ENCODE results near the gene FOXO3.

FOXO3 gene

GRCh38 chr6:108597572-108598304, 37.0 kb downstream of the FOXO3 start:
- Histone ChIP-seq H3K14ac (ENCODE audit: low read length in 2 of 2) (no peak overlapping the region), H3K79me1 (replicated peaks; ENCODE audit: low read length, poor library complexity, severe bottlenecking) (peaks cover 2% of the 10 kb centered on the region), H3K4me2 (ENCODE audit: low read length, poor library complexity, severe bottlenecking) (no peak overlapping the region), H2BK5ac (ENCODE audit: low read depth, low read length, poor library complexity, severe bottlenecking) (no peak overlapping the region), H2AFZ (ENCODE audit: low read depth, low read length) (no peak overlapping the region), H3K4me3 (ENCODE audit: insufficient read depth in 1 of 2, low read depth in 1 of 2, low read length in 2 of 2) (no peak overlapping the region), H3K23ac (ENCODE audit: low read length in 2 of 2) (no peak overlapping the region), H3K36me3 (ENCODE audit: control insufficient read depth in 1 of 2, insufficient read depth in 2 of 2, low read depth in 1 of 2, low read length in 2 of 2) (no peaks in the 10 kb centered on the region), H3K4me1 (ENCODE audit: control insufficient read depth, insufficient read depth, low read depth, low read length) (peaks cover 8% of the 10 kb centered on the region), H3K4ac (ENCODE audit: low read depth in 1 of 2, low read length in 2 of 2) (no peak overlapping the region), H3K27ac (ENCODE audit: low read length, poor library complexity, severe bottlenecking) (no peak overlapping the region), H4K8ac (ENCODE audit: low read length) (no peak overlapping the region), H3K9me3 (ENCODE audit: control insufficient read depth, low read length) (no peaks in the 10 kb centered on the region), H3K9ac (ENCODE audit: low read length) (no peak overlapping the region), H3K27me3 (ENCODE audit: control insufficient read depth in 1 of 2, insufficient read depth in 1 of 2, low read length in 2 of 2) (no peaks in the 10 kb centered on the region), H2BK12ac (ENCODE audit: low read length in 2 of 2) (peak overlapping the region in 1 of 2 experiments; percentile 61), H4K91ac (ENCODE audit: low read length) (no peak overlapping the region), H2BK120ac (ENCODE audit: low read depth, low read length) (no peak overlapping the region), H2AK5ac (ENCODE audit: low read length, severe bottlenecking) (no peak overlapping the region), H2BK15ac (ENCODE audit: low read depth, poor library complexity, severe bottlenecking) (no peak overlapping the region), H3K18ac (ENCODE audit: low read depth in 1 of 2, low read length in 2 of 2) (no peak overlapping the region)
- DNase-seq: peak; percentile 29
- WGBS: 86% methylated on average over 2 of the region's 5 CpGs

- no peaks in the 10 kb centered on the region for H3K9me3 ChIP-seq (ENCODE audit: control insufficient read depth, low read length)
- no peak overlapping the region for H2AFZ ChIP-seq (ENCODE audit: low read depth, low read length)
- no peak overlapping the region for H2BK15ac ChIP-seq (ENCODE audit: low read depth, poor library complexity, severe bottlenecking)
- no peaks in the 10 kb centered on the region for H3K36me3 ChIP-seq (ENCODE audit: control insufficient read depth in 1 of 2, insufficient read depth in 2 of 2, low read depth in 1 of 2, low read length in 2 of 2)
- H3K4me2 ChIP-seq (ENCODE audit: low read length, poor library complexity, severe bottlenecking): peak overlapping the region; percentile 38
- 93% methylated on average over 2 of the region's 2 CpGs for WGBS
- peak; percentile 89 for DNase-seq
- no peak overlapping the region for H2BK120ac ChIP-seq (ENCODE audit: low read depth, low read length)
- H2BK12ac ChIP-seq (ENCODE audit: low read length in 2 of 2): peak overlapping the region in 1 of 2 experiments; percentile 23
- H4K8ac ChIP-seq (ENCODE audit: low read length): peak overlapping the region; percentile 90
- peak overlapping the region in 1 of 2 experiments; percentile 54 for H3K18ac ChIP-seq (ENCODE audit: low read depth in 1 of 2, low read length in 2 of 2)
- H3K27ac ChIP-seq (ENCODE audit: low read length, poor library complexity, severe bottlenecking): peak overlapping the region; percentile 73
- peaks cover 2% of the 10 kb centered on the region for H3K79me1 ChIP-seq (replicated peaks; ENCODE audit: low read length, poor library complexity, severe bottlenecking)
- H3K27me3 ChIP-seq (ENCODE audit: control insufficient read depth in 1 of 2, insufficient read depth in 1 of 2, low read length in 2 of 2): no peaks in the 10 kb centered on the region
- peak overlapping the region; percentile 53 for H2BK5ac ChIP-seq (ENCODE audit: low read depth, low read length, poor library complexity, severe bottlenecking)
- peak overlapping the region; percentile 75 for H4K91ac ChIP-seq (ENCODE audit: low read length)
- no peak overlapping the region for H2AK5ac ChIP-seq (ENCODE audit: low read length, severe bottlenecking)
- H3K9ac ChIP-seq (ENCODE audit: low read length): peak overlapping the region; percentile 11
- H3K4me3 ChIP-seq (ENCODE audit: insufficient read depth in 1 of 2, low read depth in 1 of 2, low read length in 2 of 2): peak overlapping the region in 1 of 2 experiments; percentile 6
- no peak overlapping the region for H3K4ac ChIP-seq (ENCODE audit: low read depth in 1 of 2, low read length in 2 of 2)
- H3K23ac ChIP-seq (ENCODE audit: low read length in 2 of 2): no peak overlapping the region
- H3K4me1 ChIP-seq (ENCODE audit: control insufficient read depth, insufficient read depth, low read depth, low read length): peaks cover 8% of the 10 kb centered on the region
- H3K14ac ChIP-seq (ENCODE audit: low read length in 2 of 2): peak overlapping the region in 1 of 2 experiments; percentile 15
Measured at GRCh38 chr6:108598305-108598863, 37.7 kb downstream of the FOXO3 start.

- no peak overlapping the region for H2BK5ac ChIP-seq (ENCODE audit: low read depth, low read length, poor library complexity, severe bottlenecking)
- no peak overlapping the region for H2AK5ac ChIP-seq (ENCODE audit: low read length, severe bottlenecking)
- no peak overlapping the region for H3K9ac ChIP-seq (ENCODE audit: low read length)
- H3K4ac ChIP-seq (ENCODE audit: low read depth in 1 of 2, low read length in 2 of 2): no peak overlapping the region
- no peak overlapping the region for H3K14ac ChIP-seq (ENCODE audit: low read length in 2 of 2)
- no peak overlapping the region for H3K4me2 ChIP-seq (ENCODE audit: low read length, poor library complexity, severe bottlenecking)
- H3K27me3 ChIP-seq (ENCODE audit: control insufficient read depth in 1 of 2, insufficient read depth in 1 of 2, low read length in 2 of 2): no peaks in the 10 kb centered on the region
- H4K91ac ChIP-seq (ENCODE audit: low read length): no peak overlapping the region
- no peaks in the 10 kb centered on the region for H3K36me3 ChIP-seq (ENCODE audit: control insufficient read depth in 1 of 2, insufficient read depth in 2 of 2, low read depth in 1 of 2, low read length in 2 of 2)
- H2BK120ac ChIP-seq (ENCODE audit: low read depth, low read length): no peak overlapping the region
- no peak for DNase-seq
- no peak overlapping the region for H3K27ac ChIP-seq (ENCODE audit: low read length, poor library complexity, severe bottlenecking)
- H3K23ac ChIP-seq (ENCODE audit: low read length in 2 of 2): no peak overlapping the region
- H2BK15ac ChIP-seq (ENCODE audit: low read depth, poor library complexity, severe bottlenecking): no peak overlapping the region
- over 99% methylated on average over 5 of the region's 5 CpGs for WGBS
- no peak overlapping the region for H2AFZ ChIP-seq (ENCODE audit: low read depth, low read length)
- H3K9me3 ChIP-seq (ENCODE audit: control insufficient read depth, low read length): no peaks in the 10 kb centered on the region
- H3K79me1 ChIP-seq (replicated peaks; ENCODE audit: low read length, poor library complexity, severe bottlenecking): peaks cover 3% of the 10 kb centered on the region
- H3K4me1 ChIP-seq (ENCODE audit: control insufficient read depth, insufficient read depth, low read depth, low read length): peaks cover 2% of the 10 kb centered on the region
- H3K18ac ChIP-seq (ENCODE audit: low read depth in 1 of 2, low read length in 2 of 2): no peak overlapping the region
- no peak overlapping the region for H3K4me3 ChIP-seq (ENCODE audit: insufficient read depth in 1 of 2, low read depth in 1 of 2, low read length in 2 of 2)
- H2BK12ac ChIP-seq (ENCODE audit: low read length in 2 of 2): no peak overlapping the region
- H4K8ac ChIP-seq (ENCODE audit: low read length): no peak overlapping the region
Measured at GRCh38 chr6:108604156-108604555, 43.4 kb downstream of the FOXO3 start.

- Histone ChIP-seq H4K8ac (ENCODE audit: low read length) (no peak overlapping the region), H2AFZ (ENCODE audit: low read depth, low read length) (no peak overlapping the region), H4K91ac (ENCODE audit: low read length) (no peak overlapping the region), H3K14ac (ENCODE audit: low read length in 2 of 2) (no peak overlapping the region), H3K27me3 (ENCODE audit: control insufficient read depth in 1 of 2, insufficient read depth in 1 of 2, low read length in 2 of 2) (no peaks in the 10 kb centered on the region), H3K23ac (ENCODE audit: low read length in 2 of 2) (no peak overlapping the region), H2BK5ac (ENCODE audit: low read depth, low read length, poor library complexity, severe bottlenecking) (no peak overlapping the region), H3K4me1 (ENCODE audit: control insufficient read depth, insufficient read depth, low read depth, low read length) (peaks cover 2% of the 10 kb centered on the region), H2BK12ac (ENCODE audit: low read length in 2 of 2) (no peak overlapping the region), H3K79me1 (replicated peaks; ENCODE audit: low read length, poor library complexity, severe bottlenecking) (peaks cover 5% of the 10 kb centered on the region), H3K36me3 (ENCODE audit: control insufficient read depth in 1 of 2, insufficient read depth in 2 of 2, low read depth in 1 of 2, low read length in 2 of 2) (no peaks in the 10 kb centered on the region), H3K27ac (ENCODE audit: low read length, poor library complexity, severe bottlenecking) (no peak overlapping the region), H3K4me3 (ENCODE audit: insufficient read depth in 1 of 2, low read depth in 1 of 2, low read length in 2 of 2) (no peak overlapping the region), H3K9me3 (ENCODE audit: control insufficient read depth, low read length) (no peaks in the 10 kb centered on the region), H3K18ac (ENCODE audit: low read depth in 1 of 2, low read length in 2 of 2) (peak overlapping the region in 1 of 2 experiments; percentile 28), H2BK120ac (ENCODE audit: low read depth, low read length) (no peak overlapping the region), H3K9ac (ENCODE audit: low read length) (no peak overlapping the region), H3K4me2 (ENCODE audit: low read length, poor library complexity, severe bottlenecking) (no peak overlapping the region), H2AK5ac (ENCODE audit: low read length, severe bottlenecking) (no peak overlapping the region), H2BK15ac (ENCODE audit: low read depth, poor library complexity, severe bottlenecking) (no peak overlapping the region), H3K4ac (ENCODE audit: low read depth in 1 of 2, low read length in 2 of 2) (no peak overlapping the region)
- 77% methylated on average over 2 of the region's 3 CpGs for WGBS
- DNase-seq: no peak
Measured at GRCh38 chr6:108606250-108606690, 45.6 kb downstream of the FOXO3 start.
